ENCODE results near the gene RNF151.

GRCh38 chr16:1941162-1942046 lies 25.3 kb upstream of the RNF151 start:
- TF ChIP-seq CTCF (conservative IDR thresholded peaks at IDR 0.05 in 1 of 2, IDR thresholded peaks at IDR 0.05 in 1 of 2; ENCODE audit: extremely low read depth in 1 of 2, insufficient read depth in 1 of 2, low read depth in 1 of 2, low read length in 2 of 2) (peak; percentile 27 to 54), EZH2 (IDR thresholded peaks at IDR 0.05; ENCODE audit: borderline replicate concordance, low read length) (no peak)

Measured in mammary epithelial cell (primary cell).